DMS153 treated with DMSO at 0.1 percent for 48 hours (cell line): Measurements from ENCODE around the gene PALB2.
"Not testable (repeated sequence)": the region's sequence is repeated elsewhere in the genome, so short reads cannot be mapped to it uniquely, and the experiment has no call there.

ENCODE experiments used
- DNase-seq: peaks from one replicate; lab custom pipeline; 2025; ENCODE audit not compliant: unreplicated experiment; lab: John Stamatoyannopoulos, UW

The PALB2 gene

DNA sequence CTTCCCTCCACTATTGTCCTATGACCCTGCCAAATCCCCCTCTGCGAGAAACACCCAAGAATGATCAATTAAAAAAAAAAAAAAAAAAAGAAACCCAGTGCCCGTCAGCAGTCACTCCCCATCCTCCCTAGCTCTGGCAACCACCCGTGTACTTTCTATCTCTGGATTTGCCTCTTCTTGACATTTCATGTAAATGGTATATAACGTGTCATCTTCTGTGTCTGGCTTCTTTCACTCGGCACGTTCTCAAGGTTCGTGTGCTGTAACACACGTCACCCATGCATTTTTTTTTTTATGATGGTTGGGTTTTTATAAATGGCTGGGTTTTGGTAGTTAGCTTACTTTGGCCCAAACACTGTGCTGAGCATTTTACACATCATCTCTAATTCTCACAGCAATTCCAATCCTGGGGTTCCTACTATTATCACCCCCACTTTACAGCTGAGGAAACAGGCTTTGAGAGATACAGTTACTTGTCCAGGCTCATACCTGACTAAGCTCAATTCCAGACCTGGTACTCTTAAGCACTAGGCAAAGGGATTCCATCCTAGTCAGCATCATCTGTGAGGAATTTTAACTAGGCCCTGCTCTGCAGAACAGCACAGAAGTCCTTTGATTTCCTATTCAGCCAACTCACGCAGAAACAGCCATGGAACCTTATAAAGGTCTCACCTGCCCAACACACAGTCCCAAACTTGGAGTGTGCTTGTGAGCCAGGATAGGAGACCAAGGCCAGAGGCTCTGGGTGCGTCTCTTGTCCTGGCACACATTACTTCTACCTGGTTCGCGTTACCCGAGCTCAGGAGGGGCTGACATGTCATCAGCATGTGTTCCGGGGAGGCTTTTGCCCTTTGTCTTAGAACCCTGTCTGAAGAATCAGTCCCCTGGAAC lies 56.7 kb downstream of the PALB2 start:
- DNase-seq = no peak

DNA sequence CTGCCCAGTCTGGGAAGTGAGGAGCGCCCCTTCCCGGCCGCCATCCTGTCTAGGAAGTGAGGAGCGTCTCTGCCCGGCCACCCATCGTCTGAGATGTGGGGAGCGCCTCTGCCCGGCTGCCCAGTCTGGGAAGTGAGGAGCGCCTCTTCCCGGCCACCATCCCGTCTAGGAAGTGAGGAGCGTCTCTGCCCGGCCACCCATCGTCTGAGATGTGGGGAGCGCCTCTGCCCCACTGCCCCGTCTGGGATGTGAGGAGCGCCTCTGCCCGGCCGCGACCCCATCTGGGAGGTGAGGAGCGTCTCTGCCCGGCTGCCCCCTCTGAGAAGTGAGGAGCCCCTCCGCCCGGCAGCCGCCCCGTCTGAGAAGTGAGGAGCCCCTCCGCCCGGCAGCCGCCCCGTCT lies 57.8 kb downstream of the PALB2 start:
- not testable (repeated sequence) for DNase-seq

DNA sequence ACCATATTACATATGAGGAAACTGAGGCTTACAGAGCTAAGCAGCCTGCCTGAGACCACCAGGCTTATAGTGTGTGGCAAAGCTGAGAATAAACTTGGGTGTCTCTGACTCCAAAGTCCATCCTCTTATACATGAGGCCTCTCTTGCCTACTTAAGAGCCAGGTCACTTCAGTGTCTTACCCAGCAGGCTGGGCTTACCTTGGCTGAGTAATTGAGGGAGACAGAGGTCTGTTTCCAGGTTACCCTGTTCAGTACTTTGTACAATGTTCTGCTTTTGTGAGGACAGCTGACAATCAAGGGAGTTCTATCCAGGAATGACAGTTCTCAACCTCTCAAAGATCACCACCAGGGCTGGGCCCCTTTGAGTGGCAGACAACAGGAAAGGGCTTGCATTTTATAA lies 59.3 kb downstream of the PALB2 start:
- no peak for DNase-seq

DNA sequence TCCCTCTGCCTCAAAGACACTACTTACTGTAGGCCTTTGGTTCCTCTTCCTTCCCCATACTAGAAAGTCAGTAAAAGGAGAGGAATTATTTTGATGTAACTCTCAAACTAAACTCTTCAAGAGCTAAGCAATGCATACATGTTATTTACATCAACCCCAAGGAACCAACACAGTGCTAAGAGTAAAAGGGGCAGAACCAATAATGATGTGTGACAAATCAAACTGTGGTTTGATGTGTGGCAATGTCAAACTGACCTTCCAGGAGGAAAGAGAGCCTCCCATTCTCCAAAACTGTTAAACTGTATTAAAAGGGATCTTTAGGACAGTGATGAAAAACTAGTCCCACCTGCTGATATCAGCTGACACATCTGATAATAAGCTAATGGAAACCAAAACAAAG lies 60.7 kb downstream of the PALB2 start:
- DNase-seq = no peak

DNA sequence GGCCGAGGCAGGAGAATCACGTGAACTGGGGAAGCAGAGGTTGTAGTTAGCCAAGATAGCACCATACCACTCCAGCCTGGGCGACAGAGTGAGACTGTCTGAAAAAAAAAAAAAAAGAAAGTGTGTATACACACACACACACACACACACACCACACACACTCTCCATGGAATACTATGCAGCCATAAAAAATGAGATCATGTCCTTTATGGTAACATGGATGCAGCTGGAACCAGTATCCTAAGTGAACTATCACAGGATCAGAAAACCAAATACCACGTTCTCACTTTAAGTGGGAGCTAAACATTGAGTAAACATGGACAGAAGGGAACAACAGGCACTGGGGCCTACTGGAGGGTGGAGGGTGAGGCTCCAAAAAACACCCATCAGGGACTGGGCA lies 61.7 kb downstream of the PALB2 start:
- DNase-seq = no peak

DNA sequence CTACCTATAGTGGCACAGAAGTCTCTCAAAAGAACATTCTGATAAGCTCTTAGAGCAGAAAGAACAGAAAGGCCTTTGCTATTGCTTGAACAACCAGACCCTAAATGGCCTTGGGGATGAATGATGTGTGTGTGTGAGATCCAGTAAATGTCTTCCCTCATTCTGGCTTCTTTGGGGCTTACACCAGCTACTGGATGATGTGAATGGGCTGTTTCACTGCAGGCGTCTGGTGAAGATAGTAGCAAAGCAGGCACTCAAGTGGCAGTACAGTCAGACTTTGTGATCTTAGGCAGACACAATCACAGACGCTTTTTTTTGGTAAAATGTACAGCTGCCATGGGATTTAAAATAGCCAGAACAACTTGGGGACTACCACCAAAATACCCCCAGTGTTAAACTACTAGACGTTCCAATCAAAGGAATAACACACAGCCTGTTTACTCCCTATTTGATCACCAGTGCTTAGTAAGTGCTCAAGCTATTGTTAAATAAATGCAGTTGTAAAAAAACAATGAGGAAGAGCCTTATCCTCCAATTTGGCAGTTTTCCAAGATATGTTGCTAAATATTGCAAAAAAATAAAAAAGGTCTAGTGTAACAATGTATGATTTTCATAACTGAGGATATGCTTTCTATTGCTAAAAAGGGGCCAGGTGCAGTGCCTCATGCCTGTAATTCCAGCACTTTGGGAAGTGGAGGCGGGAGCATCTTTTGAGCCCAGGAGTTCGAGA lies 62.8 kb downstream of the PALB2 start:
- no peak for DNase-seq

DNA sequence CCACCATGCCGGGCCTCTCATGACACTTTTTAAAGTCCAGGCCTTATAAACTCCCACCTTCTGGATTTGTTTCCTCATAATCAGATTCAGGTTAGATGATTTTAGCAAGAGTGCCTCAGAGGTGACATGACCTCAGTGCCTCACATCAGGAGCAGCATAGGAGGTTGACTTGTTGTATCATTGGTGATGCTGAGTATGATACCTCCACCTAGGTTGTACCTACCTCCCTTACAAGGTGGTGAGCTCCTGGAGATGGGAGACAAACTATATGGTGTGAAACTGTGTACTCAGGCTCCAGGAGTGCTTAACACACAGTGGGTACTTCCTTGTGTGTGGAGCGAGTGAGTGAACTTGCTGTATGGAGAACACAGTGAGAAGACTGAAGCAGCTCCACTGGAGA lies 63.6 kb downstream of the PALB2 start:
- no peak for DNase-seq

DNA sequence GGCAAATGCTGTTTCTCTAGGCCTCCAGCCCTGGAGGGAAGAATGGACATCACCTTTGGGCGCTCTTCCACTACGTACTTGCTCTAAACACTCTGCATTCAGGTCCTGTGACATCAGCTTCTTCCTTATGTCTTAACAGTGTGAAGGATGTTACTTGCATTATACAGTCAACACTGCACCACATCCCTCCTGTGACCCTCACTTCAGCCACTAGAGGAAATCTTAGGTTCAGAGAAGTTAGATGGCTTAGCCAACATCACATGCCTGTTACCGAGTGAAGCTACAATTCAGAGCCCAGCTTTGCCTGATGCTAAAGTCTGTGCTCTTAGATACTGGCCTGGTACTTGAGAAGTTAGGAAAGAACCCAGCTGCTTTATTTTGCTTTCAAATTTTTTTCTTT lies 65.3 kb downstream of the PALB2 start:
- no peak for DNase-seq

DNA sequence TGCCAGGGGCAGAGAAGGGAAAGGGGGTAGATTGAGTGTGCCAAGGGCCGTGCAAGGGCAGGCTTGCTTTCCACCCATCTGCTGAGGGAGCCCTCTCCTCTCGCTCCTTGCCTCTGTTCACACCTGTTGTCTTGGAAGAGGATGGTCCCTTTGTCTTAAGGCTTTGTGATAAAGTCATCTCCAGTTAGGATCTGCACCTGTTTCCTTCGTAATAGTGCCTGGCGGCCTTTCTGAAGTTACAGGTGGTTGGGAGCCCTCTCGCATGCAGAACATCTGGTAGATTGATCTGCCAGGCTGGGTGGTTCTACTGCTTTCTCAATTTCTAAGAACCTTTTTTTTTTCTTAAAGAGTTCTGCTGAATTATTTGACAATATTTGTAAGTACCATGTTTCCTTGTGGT lies 67.3 kb downstream of the PALB2 start:
- DNase-seq = no peak

DNA sequence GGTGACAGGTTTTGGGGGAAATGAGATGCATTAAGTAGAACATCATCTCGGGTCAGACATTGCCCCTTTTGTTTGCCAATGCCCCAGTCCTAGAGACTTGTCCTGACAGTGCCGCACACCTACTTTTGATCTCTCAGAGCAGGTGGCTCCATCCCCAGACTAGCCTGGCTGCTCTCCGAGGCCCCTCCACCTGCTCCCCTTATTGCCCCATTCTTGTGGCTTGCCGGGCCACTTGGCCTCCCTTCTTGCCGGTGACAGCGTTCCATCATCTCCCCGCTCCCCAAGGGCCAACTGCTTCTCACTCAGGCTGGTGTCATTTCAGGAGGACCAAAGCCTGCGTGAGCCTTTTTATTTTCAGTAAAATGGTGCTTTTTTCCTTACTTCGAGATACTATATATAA lies 68.7 kb downstream of the PALB2 start:
- no peak for DNase-seq

DNA sequence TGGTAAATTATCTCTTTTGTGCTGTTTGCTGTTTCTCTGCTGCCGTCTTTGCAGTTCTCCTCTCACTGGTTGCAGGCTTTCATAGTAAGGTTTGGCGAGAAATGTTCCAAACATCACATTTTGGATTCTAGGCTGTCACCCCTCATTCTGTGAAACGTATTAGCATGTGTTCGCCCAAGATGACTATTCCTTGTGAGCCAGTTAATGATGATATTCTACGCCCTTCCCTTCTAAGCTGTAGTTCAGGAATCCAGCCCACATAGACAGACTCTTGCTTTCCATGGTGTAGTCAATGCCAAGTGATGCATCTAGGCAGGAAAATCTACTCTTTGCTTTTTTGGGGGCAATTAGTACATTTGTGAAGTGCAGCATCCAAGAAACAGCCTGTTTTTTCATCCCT lies 69.2 kb downstream of the PALB2 start:
- no peak for DNase-seq

DNA sequence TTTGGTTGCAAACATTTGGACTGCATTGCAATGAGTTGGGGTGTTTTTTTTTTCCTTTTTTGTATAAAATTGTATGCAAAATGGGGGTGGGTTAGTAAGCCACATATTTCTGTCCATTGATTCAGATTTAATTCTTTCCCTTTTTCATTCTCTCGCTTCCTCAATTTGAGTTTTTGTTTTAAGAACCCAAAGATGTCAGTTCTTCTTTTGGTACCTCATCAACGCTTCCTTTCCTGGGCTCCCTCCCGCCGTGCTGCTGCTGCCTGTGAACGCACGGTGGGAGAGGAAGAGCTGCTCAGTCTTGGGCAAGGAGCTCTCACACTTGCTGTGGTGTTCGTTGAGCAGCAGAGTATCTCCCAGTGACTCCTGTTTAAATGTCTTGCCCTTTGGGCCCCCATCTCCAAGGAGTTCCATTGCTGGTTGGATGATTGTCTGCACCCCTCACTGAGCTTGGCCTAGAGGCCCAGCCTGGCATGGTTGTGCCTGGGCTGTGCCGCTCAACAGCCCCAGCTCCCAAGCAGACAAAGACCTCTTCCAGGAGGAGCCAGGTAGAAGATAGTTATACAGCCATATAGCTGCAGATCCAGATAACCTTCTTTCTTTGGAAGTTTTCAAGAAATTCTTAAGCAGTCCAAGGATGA lies 70.0 kb downstream of the PALB2 start:
- no peak for DNase-seq

DNA sequence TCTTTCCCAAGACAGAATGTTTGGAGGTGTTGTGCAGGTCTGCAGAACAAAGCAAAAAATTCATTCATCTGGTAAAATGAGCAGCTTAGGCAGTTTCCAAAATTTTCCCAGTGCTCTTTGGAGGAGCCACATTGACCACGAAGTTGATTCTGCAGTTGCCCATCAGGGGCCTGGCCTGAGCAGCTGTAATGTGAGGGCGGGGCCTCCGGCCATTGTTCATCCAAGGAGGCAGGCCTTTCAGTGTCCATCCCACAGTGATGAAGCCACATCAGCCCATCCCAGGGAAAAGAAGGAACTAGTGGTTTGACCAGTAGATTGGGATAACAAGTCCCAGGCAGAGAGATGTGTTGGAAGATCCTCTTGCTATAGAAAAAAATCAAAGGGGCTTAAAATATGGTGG lies 73.5 kb downstream of the PALB2 start:
- DNase-seq = no peak

DNA sequence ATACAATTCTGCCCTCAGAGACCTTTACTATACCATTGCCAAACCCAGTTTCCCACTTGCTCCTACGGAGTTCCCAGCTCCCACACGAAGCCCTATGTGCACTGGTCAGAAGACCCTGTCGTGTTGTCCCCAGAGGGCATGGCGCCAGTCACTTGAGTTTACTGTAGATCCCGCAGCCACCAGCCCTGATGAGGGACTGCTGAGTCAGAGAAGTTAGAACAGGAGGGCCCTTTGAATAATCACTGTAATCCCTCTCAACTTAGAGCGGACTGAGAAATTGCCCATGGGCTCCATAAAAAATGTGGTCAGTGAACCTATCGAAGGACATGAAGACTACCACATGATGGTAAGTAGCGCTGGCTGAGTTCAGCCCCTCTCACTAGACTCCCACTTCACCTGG lies 74.4 kb downstream of the PALB2 start:
- DNase-seq = no peak

DNA sequence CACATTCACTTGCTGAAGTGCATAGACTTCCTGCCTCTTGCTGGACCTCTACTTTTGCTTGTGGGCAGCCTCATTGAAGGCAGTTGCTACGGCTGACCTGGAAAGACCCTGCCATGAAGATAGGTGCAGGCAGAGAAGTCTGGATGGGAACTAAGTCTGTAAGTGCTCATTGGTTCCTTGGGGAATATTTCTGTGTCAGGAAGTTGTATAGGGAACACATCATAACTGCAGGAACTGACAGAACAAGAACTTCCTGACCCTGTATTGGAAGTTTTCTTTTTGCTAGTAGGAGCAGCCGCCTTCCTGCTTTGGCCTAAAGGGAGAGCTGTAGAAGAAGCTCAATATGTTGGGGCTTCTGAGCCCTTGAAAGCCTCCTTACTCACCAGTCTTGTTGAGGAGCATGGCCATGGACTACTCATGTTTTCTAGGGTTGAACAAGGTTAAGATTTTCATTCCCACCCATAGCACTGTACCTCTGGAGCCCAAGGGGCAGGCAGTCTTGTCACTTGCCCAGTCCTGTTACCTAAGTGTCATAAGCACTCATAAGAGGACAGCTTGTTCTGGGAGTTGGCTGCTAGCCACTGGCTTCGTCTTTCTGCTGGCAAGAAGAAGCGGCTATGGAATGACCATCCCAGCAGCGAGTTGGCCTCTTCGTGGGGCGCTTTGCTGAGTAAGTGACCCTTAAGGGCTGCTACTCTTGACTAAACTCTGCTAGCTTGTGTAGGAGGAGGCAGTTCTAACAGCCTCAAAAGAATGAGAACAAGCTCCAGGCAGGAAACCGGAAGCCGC lies 76.3 kb downstream of the PALB2 start:
- no peak for DNase-seq

DNA sequence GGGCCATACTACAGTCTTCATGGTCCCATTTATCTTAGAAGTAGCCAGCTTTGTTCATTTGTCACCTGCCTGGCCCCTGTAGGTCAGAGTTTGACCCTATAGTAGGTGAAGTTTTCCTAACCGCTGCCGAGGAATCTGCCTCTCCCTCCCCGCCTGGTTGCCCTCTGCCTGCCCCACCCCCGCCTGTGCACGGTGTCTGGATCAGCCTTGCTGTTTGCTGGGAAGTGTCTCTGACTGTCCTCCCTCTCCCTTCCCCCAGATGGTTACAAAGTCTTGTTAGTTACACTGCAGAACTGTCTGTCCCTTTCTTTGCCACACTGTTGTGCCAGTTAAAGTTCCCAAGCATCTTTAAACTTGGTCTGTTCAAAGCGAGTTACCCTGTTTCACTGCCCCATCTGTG lies 77.9 kb downstream of the PALB2 start:
- no peak for DNase-seq

DNA sequence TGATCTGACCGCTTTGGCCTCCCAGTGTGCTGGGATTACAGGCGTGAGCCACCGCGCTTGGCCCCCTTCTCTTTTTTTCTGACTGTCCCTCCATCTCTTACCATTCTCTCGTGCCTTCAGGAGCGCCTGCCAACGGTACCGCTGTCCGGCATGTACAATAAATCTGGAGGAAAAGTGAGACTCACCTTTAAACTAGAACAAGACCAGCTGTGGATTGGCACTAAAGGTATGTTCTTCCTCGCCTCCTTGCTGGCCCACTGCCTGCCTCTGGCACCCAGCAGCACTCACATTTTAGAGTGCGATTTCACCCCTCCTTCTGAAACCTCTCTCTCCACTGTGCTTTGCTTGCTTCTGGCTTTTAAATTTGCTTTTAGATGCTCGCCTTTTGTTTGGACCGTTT lies 78.6 kb downstream of the PALB2 start:
- DNase-seq = no peak

DNA sequence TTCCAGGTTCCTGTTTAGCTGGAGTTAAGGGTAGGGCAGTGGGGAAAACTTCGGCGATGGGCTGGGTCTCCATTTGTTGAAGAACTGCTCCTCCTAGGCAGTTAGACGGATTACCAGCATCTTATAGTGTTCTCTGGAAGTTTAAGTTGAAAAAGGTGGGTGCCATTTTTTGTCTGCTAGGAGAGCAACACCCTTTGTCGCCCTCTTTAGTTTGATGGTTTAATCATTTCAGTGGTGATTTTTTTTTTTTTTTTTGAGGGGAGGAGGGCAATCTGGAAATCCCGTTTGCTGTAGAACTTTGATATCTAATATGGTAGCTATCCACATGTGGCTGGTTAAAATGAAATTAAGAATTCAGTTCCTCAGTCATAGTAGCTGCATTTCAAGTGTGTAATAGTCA lies 79.5 kb downstream of the PALB2 start:
- no peak for DNase-seq

DNA sequence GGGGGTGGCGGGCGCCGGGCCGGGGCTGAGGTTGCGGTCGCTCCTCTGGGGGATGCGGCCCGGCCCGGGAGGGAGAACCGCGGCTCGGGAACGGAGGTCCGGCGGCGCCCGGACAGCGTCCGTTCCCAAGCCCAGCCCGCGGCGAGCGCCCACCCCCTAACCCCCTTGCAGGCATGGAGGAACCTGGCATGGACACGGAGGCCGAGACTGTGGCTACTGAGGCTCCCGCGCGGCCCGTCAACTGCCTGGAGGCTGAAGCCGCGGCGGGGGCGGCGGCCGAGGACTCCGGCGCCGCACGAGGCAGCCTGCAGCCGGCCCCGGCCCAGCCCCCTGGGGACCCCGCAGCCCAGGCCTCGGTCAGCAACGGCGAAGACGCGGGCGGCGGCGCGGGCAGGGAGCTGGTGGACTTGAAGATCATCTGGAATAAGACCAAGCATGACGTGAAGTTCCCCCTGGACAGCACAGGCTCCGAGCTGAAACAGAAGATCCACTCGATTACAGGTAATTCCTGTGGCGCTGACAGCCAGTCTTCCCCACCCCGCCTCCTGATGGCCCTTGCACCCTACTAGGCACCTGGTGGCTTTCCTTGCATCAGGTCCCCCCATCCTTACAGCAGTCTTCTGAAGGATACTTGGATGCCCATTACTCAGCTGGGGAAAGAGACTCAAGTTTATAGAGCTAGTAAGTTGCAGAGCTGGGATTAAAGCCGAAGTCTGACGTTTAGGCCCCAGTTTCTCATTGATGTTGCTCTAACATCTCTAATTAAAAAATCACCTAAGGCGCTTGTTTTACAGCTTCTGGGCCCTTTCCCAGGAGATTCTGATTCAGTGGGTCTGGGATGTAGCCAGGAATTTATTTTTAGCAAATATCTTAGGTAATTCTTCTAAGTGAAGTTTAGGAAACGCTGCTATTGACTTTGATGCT lies 83.1 kb downstream of the PALB2 start:
- no peak for DNase-seq
